Anterior cingulate cortex (tissue), 58 donors: ENCODE data around the gene NEURL1B.

Experiments
- DNase-seq, 58 donors: peaks; one replicate each; lab custom pipeline; 2025; lab: John Stamatoyannopoulos, UW

NEURL1B gene

DNA sequence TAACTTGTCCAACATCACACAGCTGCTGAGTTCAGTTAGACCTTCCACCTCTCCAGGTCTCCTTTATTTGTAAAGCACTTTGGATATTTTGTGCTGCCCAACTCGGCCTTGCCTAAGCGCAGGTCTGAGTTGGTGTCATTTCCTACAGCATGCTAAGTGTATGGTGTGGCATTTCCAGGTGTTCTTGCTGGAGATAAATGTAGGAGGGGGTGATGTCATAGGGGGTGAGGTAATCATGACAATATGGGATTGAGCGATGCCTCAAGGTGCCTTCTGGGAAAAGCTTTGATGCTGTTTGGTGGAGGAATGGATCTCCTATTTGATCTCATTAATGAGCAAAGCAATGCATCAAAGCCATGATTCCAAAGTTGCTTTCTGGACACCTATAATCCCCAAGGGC, 32.3 kb upstream of the NEURL1B start:
- DNase-seq, result no peak

DNA sequence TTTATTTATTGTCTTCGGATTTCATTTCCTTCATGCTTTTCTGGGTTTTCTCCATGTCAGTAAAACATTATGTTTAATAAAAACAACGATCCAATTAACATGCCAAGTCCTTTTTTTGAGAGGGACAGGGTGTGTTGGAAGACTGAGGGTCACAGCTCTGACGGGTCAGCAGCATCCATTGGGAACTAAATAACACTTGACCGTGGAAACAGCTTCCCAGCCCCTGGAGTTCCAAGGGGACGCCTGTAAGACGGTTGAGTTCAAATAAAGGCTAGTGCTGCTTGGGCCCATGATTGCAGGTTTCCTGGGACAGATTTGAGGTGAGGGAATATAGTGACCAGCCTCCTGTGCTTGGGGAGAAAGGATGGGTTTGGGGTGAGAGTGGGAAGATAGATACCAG, 30.4 kb upstream of the NEURL1B start:
- DNase-seq, result no peak

DNA sequence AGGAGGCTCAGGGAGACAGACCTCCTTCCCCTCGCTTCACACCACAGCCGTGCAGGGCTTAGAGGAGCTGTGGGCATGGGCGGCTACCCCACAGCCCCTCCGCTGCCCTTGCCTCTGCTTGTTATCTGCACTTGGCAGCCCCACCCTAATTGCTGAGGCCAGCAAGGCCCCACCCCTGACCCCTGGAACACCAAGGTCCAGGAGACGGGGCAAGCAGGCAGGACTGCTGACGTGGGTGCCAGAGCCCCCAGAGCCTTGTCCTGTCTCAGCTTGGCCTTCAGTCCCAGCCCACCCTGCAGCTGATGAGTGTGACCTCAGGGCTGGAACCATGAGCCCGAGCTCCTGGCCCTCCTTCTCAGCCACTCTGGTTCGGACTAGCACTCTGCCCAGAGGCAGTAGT, 29.1 kb upstream of the NEURL1B start:
- no peak for DNase-seq

DNA sequence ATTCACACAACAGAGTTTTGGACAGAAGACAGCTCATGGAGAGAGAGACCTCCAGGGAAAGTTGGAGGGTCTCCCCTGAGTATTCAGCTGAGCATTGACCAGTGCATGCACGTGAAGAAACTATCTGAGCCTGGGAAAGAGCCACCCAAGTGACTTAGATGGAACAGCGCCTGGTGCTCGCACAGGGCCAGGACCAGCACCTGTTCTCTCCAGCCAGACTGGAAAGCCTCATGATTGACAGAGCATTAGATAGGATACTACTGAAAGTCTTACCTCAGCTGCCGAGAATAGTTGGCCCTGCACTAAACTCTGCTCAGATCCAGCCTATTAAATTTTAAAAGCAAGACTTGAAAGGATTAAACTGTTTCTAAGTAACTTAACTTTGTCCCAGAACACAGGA, 28.3 kb upstream of the NEURL1B start:
- no peak for DNase-seq

DNA sequence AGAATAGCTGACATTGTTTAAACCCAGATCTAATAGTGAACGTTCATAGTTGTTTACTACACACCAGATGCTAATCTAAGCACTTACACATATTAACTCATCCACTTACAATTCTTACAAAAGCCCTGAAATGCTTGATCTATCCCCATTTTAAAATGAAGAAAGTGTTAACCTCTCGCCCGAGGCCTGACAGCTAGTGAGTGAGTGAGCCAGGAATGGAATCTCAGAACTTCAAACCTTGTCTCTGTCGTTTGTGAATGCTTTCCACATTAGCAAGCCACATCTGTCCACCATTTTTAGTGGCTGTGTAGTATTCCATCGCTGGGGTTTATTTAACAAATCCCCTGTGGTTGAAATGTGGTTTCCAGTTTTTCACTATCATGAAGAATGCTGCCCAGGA, 24.9 kb upstream of the NEURL1B start:
- DNase-seq, result no peak

DNA sequence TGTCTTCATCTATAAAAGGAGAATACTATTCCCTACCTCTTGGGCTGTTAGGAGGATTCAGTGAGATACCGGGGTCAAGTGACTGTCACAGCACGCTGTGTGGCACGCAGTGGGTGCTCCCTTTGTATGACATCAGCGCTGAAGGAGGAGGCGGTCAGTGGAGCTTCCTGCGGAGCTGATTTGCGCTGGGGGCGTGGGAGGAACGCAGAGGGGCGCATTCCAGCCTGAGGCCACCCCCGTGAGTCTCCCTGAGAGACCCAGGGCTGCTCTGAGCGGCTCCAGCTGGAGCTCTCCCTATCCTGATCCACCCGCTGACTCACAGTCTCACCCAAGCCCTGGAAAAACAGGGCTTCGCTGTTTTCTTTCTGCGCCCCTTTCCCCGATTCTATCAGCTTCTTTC, 24.3 kb upstream of the NEURL1B start:
- DNase-seq, result no peak

DNA sequence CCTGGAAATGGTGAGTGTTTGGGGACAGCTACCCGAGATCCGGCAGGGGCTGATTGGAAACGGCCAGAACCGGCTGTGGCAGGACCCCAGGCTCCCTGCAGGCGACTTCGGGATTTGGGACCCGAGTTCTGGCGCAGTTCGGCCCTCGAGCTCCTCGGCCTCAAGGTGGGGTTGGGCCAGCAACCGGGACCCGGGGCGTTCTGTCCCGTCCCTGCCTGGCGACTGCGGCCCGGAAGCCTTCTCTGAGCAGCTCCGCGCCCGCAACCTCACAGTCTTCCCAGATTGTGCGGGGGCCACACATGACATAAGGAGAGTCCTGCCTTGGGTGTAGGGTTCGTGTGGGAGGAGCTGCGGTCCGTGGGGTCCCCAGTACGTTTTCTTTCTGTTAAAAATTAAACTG, 23.2 kb upstream of the NEURL1B start:
- DNase-seq, result no peak

DNA sequence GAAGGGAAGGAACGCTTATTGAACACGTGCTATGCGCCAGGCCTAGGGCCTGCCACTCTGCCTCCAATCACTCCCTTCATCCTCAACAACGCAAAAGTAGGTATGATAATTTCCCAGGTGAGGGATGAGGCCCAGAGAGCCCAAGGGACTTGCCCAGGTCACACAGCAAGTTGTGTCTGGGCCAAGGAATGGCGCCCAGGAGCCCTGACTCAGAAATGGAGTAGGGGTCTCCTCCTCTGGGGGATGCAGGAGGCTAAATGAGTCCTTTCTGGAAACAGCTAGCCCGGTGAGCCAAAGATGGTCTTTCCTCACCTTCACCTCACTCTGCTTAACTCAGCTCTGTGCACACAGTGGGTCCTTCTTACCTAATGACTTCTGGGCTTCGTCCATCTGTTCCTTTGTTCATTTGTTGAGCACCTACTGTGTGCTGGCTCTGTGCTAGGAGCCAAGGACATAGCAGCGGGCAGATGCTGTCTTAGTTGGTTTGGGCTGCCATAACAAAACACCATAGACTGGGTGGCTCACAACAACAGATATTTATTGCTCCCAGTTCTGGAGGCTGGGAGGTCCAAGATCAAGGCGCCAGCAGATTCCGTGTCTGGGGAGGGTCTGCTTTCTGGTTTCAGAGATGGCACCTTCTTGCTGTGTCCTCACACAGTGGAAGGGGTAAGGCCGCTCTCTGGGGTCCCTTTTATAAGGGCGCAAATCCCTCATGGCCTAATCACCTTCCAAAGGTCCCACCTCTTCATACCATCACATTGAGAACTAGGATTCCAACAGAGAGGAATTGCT, 22.3 kb upstream of the NEURL1B start:
- DNase-seq, result no peak

DNA sequence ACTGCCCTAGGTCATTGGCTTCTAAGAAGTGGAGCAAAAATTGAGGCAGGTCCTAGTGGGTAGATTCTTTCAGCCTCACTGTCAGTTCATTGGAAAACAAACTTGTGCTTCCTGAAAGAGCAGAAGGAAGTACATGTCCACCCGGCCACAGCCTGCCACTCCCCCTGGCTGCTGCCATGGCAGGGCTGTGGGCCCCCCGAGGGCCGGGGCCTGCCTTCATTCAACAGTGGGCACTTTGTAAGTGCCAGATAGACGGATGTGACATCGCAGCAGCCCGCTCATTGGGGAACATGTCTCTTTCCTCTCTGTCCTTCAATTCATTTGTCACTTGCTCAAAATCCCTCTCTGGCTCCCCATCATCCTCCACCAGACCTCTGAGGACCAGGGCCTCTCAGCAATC, 20.6 kb upstream of the NEURL1B start:
- DNase-seq, result no peak

DNA sequence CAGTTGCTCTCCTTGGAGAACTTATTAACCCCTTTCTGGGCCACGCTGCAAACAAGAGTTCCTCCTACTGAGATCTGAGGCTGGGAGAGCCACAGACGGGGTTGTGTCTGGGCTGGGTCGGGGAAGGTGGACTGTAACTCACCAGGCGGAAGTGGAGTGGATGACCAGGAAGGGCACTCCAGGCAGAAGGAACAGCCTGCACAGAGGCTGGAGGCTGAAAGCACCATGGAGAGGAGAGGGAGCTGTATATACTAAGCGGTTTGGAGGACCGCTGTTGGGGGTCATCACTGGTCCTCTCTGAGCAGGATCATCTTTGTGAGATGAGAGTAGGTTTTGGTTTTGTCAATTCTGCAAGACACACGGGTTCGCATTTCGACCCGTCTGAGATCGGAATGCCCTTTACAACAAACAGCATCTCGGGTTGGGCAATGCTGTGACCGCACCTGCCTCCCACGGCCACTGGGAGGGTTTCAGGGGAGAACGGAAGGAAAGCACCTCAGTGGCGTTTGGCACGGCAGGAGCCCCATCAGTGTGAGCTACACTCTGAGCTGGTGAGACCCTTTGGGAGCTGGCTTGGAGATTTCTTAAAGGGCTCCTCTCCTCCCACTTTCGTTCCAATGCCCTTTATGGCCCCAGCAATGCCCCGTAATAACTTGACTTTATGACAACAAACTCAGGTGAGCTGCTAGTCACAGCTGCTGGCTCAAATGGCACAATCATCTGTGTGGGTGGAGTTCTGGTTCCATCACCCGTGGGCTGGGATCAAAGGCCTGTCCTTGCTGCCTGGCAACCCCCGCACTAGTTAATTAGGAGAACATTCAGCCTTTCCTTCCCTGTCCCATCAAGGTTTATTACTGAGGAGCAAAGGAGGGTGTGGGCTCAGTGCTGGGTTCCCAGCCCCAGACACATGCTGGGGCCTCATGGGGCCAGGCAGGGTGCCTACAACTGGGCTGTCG, 18.7 kb upstream of the NEURL1B start:
- no peak for DNase-seq

DNA sequence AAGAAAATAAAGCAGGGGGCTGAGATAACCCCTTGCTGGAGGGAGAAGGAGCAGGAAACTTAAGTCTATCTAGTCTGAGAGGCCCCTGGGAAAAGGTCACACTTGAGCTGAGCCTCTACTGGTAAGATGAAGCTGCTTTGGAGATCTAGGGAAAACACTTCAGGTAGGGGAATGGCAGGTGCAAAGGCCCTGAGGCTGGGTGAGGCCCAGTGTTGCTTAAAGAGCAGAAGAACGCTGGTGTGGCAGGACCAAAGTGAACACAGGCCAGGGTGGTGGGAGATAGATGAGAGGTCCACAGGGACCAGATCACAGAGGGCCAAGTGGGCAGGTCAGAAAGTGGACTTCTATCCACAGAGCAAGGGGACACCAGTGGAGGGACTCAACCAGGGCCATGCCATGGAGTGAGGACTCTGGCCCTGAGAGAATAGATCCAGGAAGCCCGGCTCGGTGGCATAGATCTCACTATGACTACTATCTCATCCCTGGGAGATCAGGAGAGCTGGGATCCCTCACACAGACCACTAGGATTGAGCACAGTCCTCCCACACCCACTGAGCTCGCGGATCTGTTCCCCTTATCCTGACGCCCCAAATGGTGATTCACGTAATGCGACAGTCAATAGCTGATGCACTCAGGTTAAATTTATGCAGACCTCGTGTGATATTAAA, 17.6 kb upstream of the NEURL1B start:
- DNase-seq, result no peak

DNA sequence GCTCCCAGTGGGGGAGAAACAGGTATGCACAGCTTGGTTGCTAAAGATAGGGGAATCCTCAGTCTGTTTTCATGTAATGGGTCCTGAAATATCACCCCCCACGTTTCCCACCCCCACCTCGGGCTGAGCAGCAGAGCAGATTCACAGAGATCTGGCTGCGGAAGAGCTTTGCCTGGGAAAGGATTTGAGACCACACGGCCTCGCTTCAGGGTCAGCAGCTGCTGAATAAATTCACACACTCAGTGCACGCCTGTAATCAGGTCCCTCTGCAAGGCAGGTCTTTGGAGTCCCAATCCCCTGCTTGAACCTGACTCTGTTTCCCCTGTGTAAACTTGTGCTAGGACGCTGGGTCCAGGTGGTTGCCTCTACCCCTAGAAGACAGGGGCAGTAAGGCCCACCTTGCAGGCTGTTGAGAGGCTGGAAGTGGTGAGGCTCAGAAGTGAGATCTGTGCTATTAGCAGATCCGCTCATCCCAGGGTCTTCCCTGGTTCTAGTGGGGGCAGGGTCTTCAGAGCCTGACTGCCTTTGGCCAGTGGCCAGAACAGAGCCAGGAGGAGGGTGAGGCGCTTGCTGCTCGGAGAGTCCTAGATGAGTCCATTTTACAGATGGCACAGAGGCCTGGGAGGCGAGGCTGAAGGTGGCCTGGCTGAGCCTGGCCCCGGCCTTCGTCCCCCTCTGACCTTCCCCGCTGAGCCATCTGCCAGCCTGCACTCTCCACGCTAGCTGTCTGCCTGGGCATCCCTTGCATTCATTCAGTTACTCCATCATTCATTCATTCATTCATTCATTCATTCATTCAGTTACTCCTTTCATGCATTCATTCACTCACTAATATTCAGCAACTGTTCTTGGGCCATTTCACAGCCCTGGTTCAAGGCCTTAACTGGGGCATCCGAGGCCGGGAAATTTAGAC, 16.7 kb upstream of the NEURL1B start:
- DNase-seq, result no peak

DNA sequence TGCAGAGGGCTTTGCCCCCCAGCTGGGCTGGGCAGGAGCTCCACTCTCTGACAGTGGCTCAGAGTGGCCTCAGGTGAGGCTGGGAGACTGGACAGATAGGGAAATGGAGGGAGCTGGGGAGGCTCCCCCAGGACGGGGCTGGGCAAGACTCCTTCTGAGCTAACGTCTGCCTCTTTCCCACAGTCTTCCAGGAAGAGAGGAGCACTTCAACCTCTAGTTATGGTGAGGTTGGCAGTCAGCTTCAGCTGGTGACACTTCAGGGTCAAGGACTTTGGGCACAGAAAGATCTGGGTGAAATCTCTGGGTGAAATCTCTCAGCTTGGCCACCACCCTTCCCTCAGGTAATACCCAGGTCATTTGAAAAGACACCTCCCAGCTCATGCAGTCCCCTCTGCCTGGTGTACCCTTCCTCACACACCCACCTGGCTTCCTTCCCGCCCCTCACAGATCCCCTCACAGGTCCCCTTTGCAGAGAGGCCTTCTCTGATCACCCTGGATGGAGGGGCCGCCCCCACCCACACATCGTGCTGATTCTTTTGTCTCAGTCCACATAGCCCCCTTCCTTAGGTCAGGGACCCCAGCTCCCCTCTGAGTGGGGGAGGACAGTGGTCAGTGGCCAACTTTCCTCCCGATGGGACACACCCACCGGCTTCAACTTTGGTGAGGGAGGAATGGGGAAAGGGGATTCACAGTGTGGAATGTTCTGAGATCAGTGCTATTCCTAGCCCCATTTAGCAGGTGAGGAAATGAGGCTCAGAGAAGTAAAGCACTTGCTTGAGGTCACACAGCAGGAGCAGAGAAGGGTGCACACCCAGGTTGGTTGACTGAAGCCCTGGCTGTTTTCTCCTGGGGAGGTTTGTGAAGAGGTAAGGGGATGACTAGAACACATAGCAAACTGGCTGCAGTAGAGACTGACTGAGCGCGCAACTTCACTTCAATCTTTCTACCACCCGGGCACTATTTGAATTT, 15.8 kb upstream of the NEURL1B start:
- DNase-seq, result no peak

DNA sequence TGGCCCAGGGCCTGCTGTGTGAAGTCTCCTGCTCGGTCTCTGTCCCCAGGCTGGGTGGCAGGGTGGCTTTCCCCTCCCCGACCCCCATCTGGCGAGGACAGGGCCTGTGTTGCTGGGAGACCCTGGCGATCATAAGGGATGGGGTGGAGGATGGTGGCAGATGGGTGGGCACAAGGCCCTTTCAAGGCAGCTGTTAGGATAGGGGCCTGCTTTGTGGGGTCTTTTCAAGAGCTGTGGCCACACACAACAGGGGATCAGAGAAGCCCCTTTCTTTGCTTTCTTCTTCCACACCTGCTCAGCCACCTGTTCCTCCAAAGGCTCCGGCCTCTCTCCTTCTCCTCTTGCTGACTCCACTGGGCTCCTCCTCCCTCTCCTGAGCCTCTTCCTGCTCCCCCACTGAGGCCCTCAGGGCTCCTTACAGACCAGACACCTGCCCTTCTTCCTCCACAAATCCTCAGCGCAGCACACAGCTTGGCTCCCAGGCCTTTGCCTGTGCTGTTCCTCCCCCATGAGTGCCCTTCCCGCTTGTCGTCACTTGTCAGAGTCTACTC, 15.0 kb upstream of the NEURL1B start:
- no peak for DNase-seq

DNA sequence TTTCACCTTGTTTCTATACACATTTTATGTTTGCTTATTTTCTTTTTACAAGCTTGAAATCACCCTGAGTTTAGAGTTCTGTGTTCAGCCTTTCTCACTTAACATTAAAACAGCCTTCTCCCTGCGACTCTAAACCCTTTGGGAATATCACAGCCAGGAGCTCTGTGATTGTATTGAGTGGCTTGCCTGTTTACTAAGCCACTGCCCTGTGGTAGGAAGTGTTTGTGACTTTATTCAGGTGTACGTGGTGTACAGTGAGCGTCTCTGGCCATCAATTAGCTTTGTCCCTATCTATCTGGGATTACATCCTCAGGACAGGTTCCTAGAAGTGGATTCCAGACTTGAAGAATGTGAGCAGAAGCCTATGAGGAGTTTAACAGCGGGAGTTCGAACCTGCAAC, 11.0 kb upstream of the NEURL1B start:
- no peak for DNase-seq

DNA sequence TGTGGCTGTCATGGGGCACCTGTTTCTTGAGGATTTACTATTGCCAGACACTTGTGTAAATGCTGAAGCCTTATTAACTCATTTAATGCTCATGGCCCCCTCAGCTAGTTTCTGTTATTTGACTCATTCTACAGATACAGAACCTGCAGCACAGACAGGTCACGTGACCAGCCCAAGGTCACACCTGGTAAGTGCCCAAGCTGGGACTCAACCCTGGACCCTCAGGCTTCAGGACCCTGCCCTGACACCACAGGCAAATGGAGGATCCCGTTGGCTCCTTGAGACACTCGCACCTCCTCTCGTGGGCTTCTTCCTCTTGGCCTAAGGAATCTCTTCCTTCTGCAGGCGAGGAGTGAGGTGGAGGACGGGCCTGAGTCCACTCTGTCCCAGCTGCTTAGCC, 10.6 kb upstream of the NEURL1B start:
- no peak for DNase-seq

DNA sequence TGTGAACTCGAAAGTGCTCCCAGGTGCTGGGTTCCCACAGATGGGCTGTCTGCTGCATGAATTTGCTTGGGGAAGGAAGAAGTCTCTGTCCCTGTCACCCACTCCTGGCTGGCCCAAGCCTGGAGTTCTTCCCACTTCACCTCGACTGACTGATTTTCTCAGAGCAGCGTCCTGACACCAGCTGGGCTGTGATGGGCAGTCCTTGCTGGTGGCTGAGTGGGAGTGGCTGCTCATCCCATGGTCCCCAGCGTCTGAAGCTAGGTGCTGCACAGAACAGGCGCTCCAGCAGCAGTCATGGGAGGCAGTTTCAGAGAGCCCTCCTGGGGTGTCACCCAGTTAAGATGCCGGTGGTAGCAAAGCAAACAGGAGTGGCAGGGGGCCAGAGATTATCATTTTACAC, 10.1 kb upstream of the NEURL1B start:
- DNase-seq, result no peak

DNA sequence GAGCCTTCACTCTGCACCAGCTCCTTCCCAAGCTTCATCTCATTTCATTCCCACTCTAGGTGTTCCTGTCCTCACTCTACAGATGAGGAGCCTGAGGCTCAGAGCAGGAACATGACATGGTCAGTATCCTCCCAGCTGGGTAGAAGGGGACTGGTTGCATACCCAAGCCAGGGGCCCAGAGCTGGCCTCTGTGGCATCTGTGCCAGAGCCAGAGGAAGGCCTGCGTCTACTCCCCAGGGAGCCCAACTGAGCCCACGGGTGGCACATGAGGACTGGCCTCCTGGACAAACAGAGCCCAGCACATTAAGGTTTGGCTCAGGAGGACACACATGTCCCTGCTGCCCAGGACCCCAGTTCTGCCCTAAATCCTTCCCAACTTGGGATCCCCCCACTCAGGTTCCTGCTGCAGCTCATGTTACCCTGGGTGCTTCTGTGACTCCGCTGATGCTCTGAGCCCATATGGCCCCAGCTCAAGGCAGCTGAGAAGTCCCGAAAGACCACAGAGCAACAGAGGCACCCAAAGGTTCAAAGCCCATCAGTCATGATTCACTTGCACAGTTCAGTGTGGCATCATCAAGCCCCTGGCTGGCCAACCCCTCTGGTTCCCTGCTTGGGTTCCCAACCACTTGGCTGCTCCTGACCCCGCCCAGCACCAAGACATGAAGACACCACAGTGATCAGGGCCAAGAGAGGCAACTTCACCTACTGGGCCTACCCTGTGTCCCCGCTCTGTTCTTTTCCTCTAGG, 8.5 kb upstream of the NEURL1B start:
- DNase-seq, result no peak
